Endothelial cell of umbilical vein (primary cell): ENCODE measurements around the gene IMPA2. TPM values are rescaled to one million over a fixed set of nuclear protein-coding genes. Genes with fewer than 3 reads are reported as not detected.

Experiments
- BruUV-seq: library from RNA; stranded (reverse); fragments of 400-500 nt; replicated peaks from 2 replicates; lab custom pipeline; 2021; lab: Mats Ljungman, UMichigan
- CTCF ChIA-PET: fragments of 300-600, 350-600 bp; sonication (Branson Sonifier 250); formaldehyde crosslinking; loops from one replicate; lab custom pipeline; 2021; ENCODE audit warnings: antibody characterized with exemption, inconsistent platforms; lab: Charles Lee
- POLR2A ChIA-PET: fragments of 300-600, 350-600 bp; sonication (Branson Sonifier 250); formaldehyde crosslinking; loops from one replicate; lab custom pipeline; 2021; ENCODE audit warnings: antibody characterized with exemption, inconsistent platforms; lab: Charles Lee
- DNase-seq: peaks from one replicate; pipeline ENCODE4 v3.0.0-alpha.2; 2011; ENCODE audit warnings: low read depth, low spot score
- FAIRE-seq: peaks from 2 replicates; lab custom pipeline; 2011; peaks lifted over from hg19 to GRCh38; lab: Jason Lieb, UNC
- H2AFZ ChIP-seq: 2 replicates; pipeline ENCODE4 v1.6.0; 2012; ENCODE audit warnings: low read depth, low read length, control low read depth, inconsistent platforms
- H3K27ac ChIP-seq: 2 replicates; pipeline ENCODE4 v1.5.1; 2011; ENCODE audit warnings: low read depth, mild to moderate bottlenecking, control low read depth, low read length, moderate library complexity; ENCODE audit not compliant: insufficient read depth
- H3K27me3 ChIP-seq, 2 experiments: 2 replicates each; pipeline versions ENCODE4 v1.6.0 to v1.6.1; 2011; ENCODE audit warnings: low read length in 2 of 2, mixed read lengths in 1 of 2; ENCODE audit not compliant: control insufficient read depth in 2 of 2, insufficient read depth in 2 of 2
- H3K36me3 ChIP-seq, 2 experiments: 2 replicates in 1 of 2; 3 replicates in 1 of 2; pipeline ENCODE4 v1.5.1; 2011; ENCODE audit warnings: low read length in 2 of 2, mild to moderate bottlenecking in 1 of 2, moderate library complexity in 1 of 2; ENCODE audit not compliant: control insufficient read depth in 2 of 2, insufficient read depth in 2 of 2; ENCODE audit errors: extremely low read depth in 1 of 2
- H3K4me1 ChIP-seq: 3 replicates; pipeline ENCODE4 v1.5.1; 2011; ENCODE audit warnings: mild to moderate bottlenecking, low read length; ENCODE audit not compliant: control insufficient read depth, insufficient read depth; ENCODE audit errors: extremely low read depth
- H3K4me2 ChIP-seq: 2 replicates; pipeline ENCODE4 v1.6.1; 2011; ENCODE audit warnings: low read length, control low read depth, mixed read lengths; ENCODE audit not compliant: insufficient read depth
- H3K4me3 ChIP-seq, 3 experiments: fragments of 200-600 bp in 1 of 3; sonication (generic), shearing (Covaris generic) in 1 of 3; replicated peaks in 1 of 3; 2 replicates each; pipeline ENCODE4 v1.5.1; 2011 to 2016; ENCODE audit warnings: control low read depth in 3 of 3, low read length in 3 of 3, mild to moderate bottlenecking in 2 of 3, inconsistent platforms in 1 of 3, low read depth in 1 of 3, moderate library complexity in 1 of 3; ENCODE audit not compliant: insufficient read depth in 1 of 3
- H3K79me2 ChIP-seq: 2 replicates; pipeline ENCODE4 v1.6.0; 2012; ENCODE audit warnings: low read length, inconsistent platforms; ENCODE audit not compliant: control insufficient read depth, insufficient read depth
- H3K9ac ChIP-seq: replicated peaks from 2 replicates; pipeline ENCODE3; 2011; ENCODE audit warnings: low read length, control low read depth; ENCODE audit not compliant: insufficient read depth; ENCODE audit errors: extremely low read depth
- H3K9me1 ChIP-seq: replicated peaks from 3 replicates; pipeline ENCODE4 v1.6.0; 2011; ENCODE audit warnings: mild to moderate bottlenecking, low read length; ENCODE audit not compliant: control insufficient read depth, insufficient read depth; ENCODE audit errors: extremely low read depth
- H3K9me3 ChIP-seq: replicated peaks from 2 replicates; pipeline ENCODE4 v1.5.1; 2012; ENCODE audit warnings: low read length, inconsistent platforms; ENCODE audit not compliant: control insufficient read depth, insufficient read depth
- H4K20me1 ChIP-seq: replicated peaks from 2 replicates; pipeline ENCODE3; 2011; ENCODE audit warnings: mild to moderate bottlenecking, low read length; ENCODE audit not compliant: control insufficient read depth, insufficient read depth; ENCODE audit errors: extremely low read depth
- CTCF ChIP-seq, 2 donors: IDR thresholded peaks; 1 replicate in 1 of 2; 2 replicates in 1 of 2; pipeline ENCODE4 v1.5.1; 2011; ENCODE audit warnings: low read length in 2 of 2, mild to moderate bottlenecking in 2 of 2, moderate library complexity in 2 of 2, control low read depth in 1 of 2, inconsistent platforms in 1 of 2, low read depth in 1 of 2; ENCODE audit not compliant: insufficient read depth in 1 of 2; ENCODE audit errors: extremely low read depth in 1 of 2
- EZH2 ChIP-seq: IDR thresholded peaks from 2 replicates; pipeline ENCODE4 v1.6.1; 2012; ENCODE audit warnings: borderline replicate concordance, low read depth, mild to moderate bottlenecking, moderate library complexity, low read length, inconsistent platforms; ENCODE audit not compliant: severe bottlenecking
- FOS ChIP-seq: IDR thresholded peaks from 2 replicates; pipeline ENCODE4 v1.6.1; 2011; ENCODE audit warnings: mild to moderate bottlenecking, low read length, moderate library complexity, borderline replicate concordance; ENCODE audit not compliant: insufficient read depth
- GATA2 ChIP-seq: IDR thresholded peaks from 2 replicates; pipeline ENCODE4 v1.7.0; 2011; ENCODE audit warnings: low read depth, mild to moderate bottlenecking, moderate library complexity, mixed read lengths, low read length; ENCODE audit not compliant: insufficient read length, insufficient read depth
- JUN ChIP-seq: IDR thresholded peaks from 2 replicates; pipeline ENCODE4 v1.6.1; 2011; ENCODE audit warnings: borderline replicate concordance, low read depth; ENCODE audit not compliant: insufficient read length, insufficient read depth
- MYC ChIP-seq: IDR thresholded peaks from one replicate; pipeline ENCODE4 v1.6.1; 2011; ENCODE audit warnings: mild to moderate bottlenecking, low read depth, low read length
- POLR2A ChIP-seq: IDR thresholded peaks from 2 replicates; pipeline ENCODE4 v1.6.1; 2012; ENCODE audit warnings: low read depth, mild to moderate bottlenecking, control low read depth, low read length
- dilution Hi-C: fragments of 300-500 bp; cut with MboI; formaldehyde crosslinking; loops from one replicate; pipeline ENCODE4 v1.15.0; 2019; ENCODE audit warnings: low sequenced_read_pairs; ENCODE audit not compliant: extremely low pct_ligation_motif_present
- intact Hi-C: fragments of 100-400 bp; cut with micrococcal nuclease; formaldehyde crosslinking; loops from one replicate; pipeline ENCODE4 v1.10.0; 2022
- polyA plus RNA-seq, 4 experiments: library from polyadenylated mRNA; depleted of rRNA in 3 of 4; stranded (reverse) in 3 of 4; unstranded in 1 of 4; fragments of >200 nt; gene quantifications; 2 replicates each; pipeline versions ENCODE4 v1.2.1 to v1.2.3, GENCODE V29; 2011 to 2012; ENCODE audit warnings: missing spikeins in 1 of 4
- total RNA-seq: library from RNA; stranded (reverse); gene quantifications from 2 replicates; pipeline ENCODE4 v1.2.3, GENCODE V29; 2021

IMPA2 gene
- total and polyA plus RNA-seq, 2 donors (not counting 3 experiments of a cell fraction or from before 2014, with no cell fraction given): 6.1 to 8.0 TPM

GRCh38 chr18:12015416-12016062 lies 34.2 kb downstream of the IMPA2 start:
- TF ChIP-seq JUN (no peak), MYC (no peak), CTCF (IDR thresholded peaks at IDR 0.05; ENCODE audit: extremely low read depth in 1 of 2, insufficient read depth in 1 of 2, low read depth in 1 of 2, low read length in 2 of 2) (no peak), GATA2 (no peak), EZH2 (no peak), FOS (no peak), POLR2A (no peak)
- Histone ChIP-seq H3K9me1 (no peaks in the 10 kb centered on the region), H3K4me3 (no peak overlapping the region), H3K4me2 (no peak overlapping the region), H2AFZ (no peak overlapping the region), H3K27ac (no peak overlapping the region), H3K9ac (no peak overlapping the region), H3K36me3 (no peaks in the 10 kb centered on the region), H3K9me3 (no peaks in the 10 kb centered on the region), H4K20me1 (no peaks in the 10 kb centered on the region), H3K4me1 (no peaks in the 10 kb centered on the region), H3K27me3 (no peaks in the 10 kb centered on the region), H3K79me2 (no peaks in the 10 kb centered on the region)
- ChIA-PET CTCF (interaction anchor here (0.7 to 2.0 kb wide), 2 partner anchors 23 to 221 kb away, joined by 3 to 6 read pairs; no protein-coding TSS in a partner anchor), POLR2A (no interaction called here)
- intact Hi-C loops (no loop called here), dilution Hi-C loops (no loop called here)
- DNase-seq (peak; percentile 26), FAIRE-seq (no peak)
- BruUV-seq: no TSS peak
